H9 (cell line): ENCODE results near the gene SNTN. TPM values are rescaled to one million over a fixed set of nuclear protein-coding genes. Genes with fewer than 3 reads are reported as not detected.

ENCODE experiments used
- DNase-seq: peaks from one replicate; pipeline ENCODE4 v3.0.0-alpha.2; 2017
- H2AFZ ChIP-seq: one replicate; pipeline ENCODE4 v1.6.1; 2013; ENCODE audit warnings: mild to moderate bottlenecking, low read length, control low read depth, moderate library complexity
- H2AK5ac ChIP-seq: 2 replicates; pipeline ENCODE4 v1.6.1; 2013; ENCODE audit warnings: low read length, control low read depth, mixed read lengths; ENCODE audit not compliant: insufficient read length
- H2BK120ac ChIP-seq: one replicate; pipeline ENCODE4 v1.6.1; 2013; ENCODE audit warnings: low read depth, mild to moderate bottlenecking, low read length, control low read depth, inconsistent platforms; ENCODE audit not compliant: poor library complexity, severe bottlenecking
- H2BK12ac ChIP-seq: 2 replicates; pipeline ENCODE4 v1.6.1; 2013; ENCODE audit warnings: low read length, control low read depth, mixed read lengths, low read depth; ENCODE audit not compliant: insufficient read length
- H2BK15ac ChIP-seq: 2 replicates; pipeline ENCODE4 v1.6.1; 2013; ENCODE audit warnings: low read depth, low read length, control low read depth
- H2BK20ac ChIP-seq: one replicate; pipeline ENCODE4 v1.6.1; 2013; ENCODE audit warnings: low read depth, mild to moderate bottlenecking, low read length, control low read depth, inconsistent platforms; ENCODE audit not compliant: poor library complexity, severe bottlenecking
- H2BK5ac ChIP-seq: 2 replicates; pipeline ENCODE4 v1.6.1; 2013; ENCODE audit warnings: low read length, control low read depth, mixed read lengths; ENCODE audit not compliant: insufficient read length
- H3K14ac ChIP-seq: 2 replicates; pipeline ENCODE4 v1.6.1; 2013; ENCODE audit warnings: low read length, control low read depth; ENCODE audit not compliant: insufficient read depth
- H3K18ac ChIP-seq: 2 replicates; pipeline ENCODE4 v1.6.1; 2013; ENCODE audit warnings: low read depth, mild to moderate bottlenecking, mixed read lengths, low read length, control low read depth; ENCODE audit not compliant: insufficient read length
- H3K23ac ChIP-seq: 2 replicates; pipeline ENCODE4 v1.6.1; 2013; ENCODE audit warnings: low read length, control low read depth, mixed read lengths, low read depth; ENCODE audit not compliant: insufficient read length
- H3K23me2 ChIP-seq: 2 replicates; pipeline ENCODE4 v1.6.1; 2013; ENCODE audit warnings: low read depth, mild to moderate bottlenecking, mixed read lengths, low read length, control low read depth; ENCODE audit not compliant: insufficient read length, poor library complexity, severe bottlenecking
- H3K27ac ChIP-seq: 2 replicates; pipeline ENCODE4 v1.5.1; 2013; ENCODE audit warnings: low read length, control low read depth, mixed read lengths, low read depth; ENCODE audit not compliant: insufficient read length
- H3K27me3 ChIP-seq: 2 replicates; pipeline ENCODE4 v1.6.1; 2013; ENCODE audit warnings: low read length, control low read depth, inconsistent platforms; ENCODE audit not compliant: insufficient read depth
- H3K4ac ChIP-seq: 2 replicates; pipeline ENCODE4 v1.6.1; 2013; ENCODE audit warnings: low read depth, mild to moderate bottlenecking, control low read depth, inconsistent platforms, low read length, moderate library complexity
- H3K4me1 ChIP-seq: 2 replicates; pipeline ENCODE4 v1.6.1; 2013; ENCODE audit warnings: low read length, control low read depth, inconsistent platforms; ENCODE audit not compliant: insufficient read depth
- H3K4me2 ChIP-seq: 2 replicates; pipeline ENCODE4 v1.6.1; 2013; ENCODE audit warnings: low read length, control low read depth, mixed read lengths; ENCODE audit not compliant: insufficient read length, insufficient read depth
- H3K56ac ChIP-seq: 2 replicates; pipeline ENCODE4 v1.6.1; 2013; ENCODE audit warnings: low read depth, mild to moderate bottlenecking, mixed read lengths, low read length, control low read depth; ENCODE audit not compliant: insufficient read length
- H3K79me1 ChIP-seq: 2 replicates; pipeline ENCODE4 v1.6.1; 2013; ENCODE audit warnings: low read depth, mild to moderate bottlenecking, moderate library complexity, low read length, control low read depth, inconsistent platforms; ENCODE audit not compliant: insufficient read depth, poor library complexity, severe bottlenecking
- H3K79me2 ChIP-seq: 2 replicates; pipeline ENCODE4 v1.6.1; 2013; ENCODE audit warnings: low read length, control low read depth, inconsistent platforms; ENCODE audit not compliant: insufficient read depth
- H3K9ac ChIP-seq: 2 replicates; pipeline ENCODE4 v1.6.1; 2013; ENCODE audit warnings: low read length, control low read depth, mixed read lengths; ENCODE audit not compliant: insufficient read length; ENCODE audit errors: extremely low read depth
- H3K9me3 ChIP-seq: one replicate; pipeline ENCODE4 v1.6.1; 2013; ENCODE audit warnings: low read depth, low read length, inconsistent platforms; ENCODE audit not compliant: control insufficient read depth
- H3T11ph ChIP-seq: one replicate; pipeline ENCODE4 v1.6.1; 2013; ENCODE audit warnings: mild to moderate bottlenecking, low read length, control low read depth, inconsistent platforms
- H4K20me1 ChIP-seq: one replicate; pipeline ENCODE4 v1.6.1; 2013; ENCODE audit not compliant: control insufficient read depth, insufficient read length, insufficient read depth
- H4K5ac ChIP-seq: 2 replicates; pipeline ENCODE4 v1.6.1; 2013; ENCODE audit warnings: low read depth, mild to moderate bottlenecking, mixed read lengths, low read length, control low read depth; ENCODE audit not compliant: insufficient read length
- H4K8ac ChIP-seq: replicated peaks from 2 replicates; pipeline ENCODE4 v1.6.1; 2013; ENCODE audit warnings: low read length, control low read depth, mixed read lengths, low read depth; ENCODE audit not compliant: insufficient read length
- H4K91ac ChIP-seq: 2 replicates; pipeline ENCODE4 v1.6.1; 2013; ENCODE audit warnings: low read depth, mild to moderate bottlenecking, moderate library complexity, mixed read lengths, low read length, control low read depth; ENCODE audit not compliant: insufficient read length
- H3K27ac Mint-ChIP-seq, 3 experiments: 2 replicates in 2 of 3; 3 replicates in 1 of 3; pipeline ENCODE4 v1.8.0; 2020 to 2021; ENCODE audit warnings: mixed read lengths in 3 of 3, mild to moderate bottlenecking in 1 of 3, moderate library complexity in 1 of 3
- H3K27me3 Mint-ChIP-seq: 2 replicates; pipeline ENCODE4 v1.8.0; 2021; ENCODE audit warnings: low read depth, mild to moderate bottlenecking, moderate library complexity, mixed read lengths
- H3K36me3 Mint-ChIP-seq, 3 experiments: 2 replicates in 2 of 3; 3 replicates in 1 of 3; pipeline ENCODE4 v1.8.0; 2020 to 2021; ENCODE audit warnings: low read depth in 3 of 3, mixed read lengths in 3 of 3; ENCODE audit not compliant: insufficient read depth in 1 of 3
- H3K4me1 Mint-ChIP-seq, 2 experiments: 2 replicates each; pipeline ENCODE4 v1.8.0; 2020; ENCODE audit warnings: mixed read lengths in 2 of 2
- H3K4me3 Mint-ChIP-seq, 2 experiments: 2 replicates in 1 of 2; 3 replicates in 1 of 2; pipeline ENCODE4 v1.8.0; 2020 to 2021; ENCODE audit warnings: mild to moderate bottlenecking in 2 of 2, mixed read lengths in 2 of 2, moderate library complexity in 1 of 2
- H3K9me3 Mint-ChIP-seq, 2 experiments: 2 replicates in 1 of 2; 3 replicates in 1 of 2; pipeline ENCODE4 v1.8.0; 2020; ENCODE audit warnings: mild to moderate bottlenecking in 2 of 2, mixed read lengths in 2 of 2, moderate library complexity in 1 of 2
- total RNA-seq: library from RNA; stranded (reverse); gene quantifications from 2 replicates; pipeline ENCODE4 v1.2.1, GENCODE V29; 2021
- TF ChIP-seq, protein P1 (sequence below): fragments of 200-600 bp; sonication (generic); conservative IDR thresholded peaks from 3 replicates; pipeline ENCODE4 v1.8.0; 2021; ENCODE audit warnings: antibody characterized with exemption, mild to moderate bottlenecking

Gene SNTN
- total RNA-seq, 1 experiment from 2014 or later: not detected

GRCh38 chr3:63693351-63693750 lies 40.9 kb downstream of the SNTN start:
- no peak overlapping the region for H2BK12ac ChIP-seq
- H3K9me3 Mint-ChIP-seq: peaks cover 23 to 40% of the 10 kb centered on the region in 2 experiments
- peaks cover 10 to 32% (median 10%) of the 10 kb centered on the region in 3 experiments for H3K36me3 Mint-ChIP-seq
- peaks cover 4% of the 10 kb centered on the region; the same call in 1 of the 2 replicates for H3K27me3 Mint-ChIP-seq
- H3K23ac ChIP-seq: no peak overlapping the region
- no peak overlapping the region for H3K18ac ChIP-seq
- H2BK120ac ChIP-seq: no peak overlapping the region
- H3K4me2 ChIP-seq: no peak overlapping the region
- H3K79me2 ChIP-seq: no peaks in the 10 kb centered on the region
- no peaks in the 10 kb centered on the region for H3K27me3 ChIP-seq
- H3T11ph ChIP-seq: no peak overlapping the region
- H2BK5ac ChIP-seq: no peak overlapping the region
- no peaks in the 10 kb centered on the region for H3K23me2 ChIP-seq
- no peak overlapping the region for H3K27ac Mint-ChIP-seq
- no peaks in the 10 kb centered on the region for H3K79me1 ChIP-seq
- no peak overlapping the region for H3K56ac ChIP-seq
- H4K91ac ChIP-seq: no peak overlapping the region
- H3K27ac ChIP-seq: no peak overlapping the region
- H2AK5ac ChIP-seq: no peak overlapping the region
- H3K4me1 Mint-ChIP-seq: no peaks in the 10 kb centered on the region
- H3K4me1 ChIP-seq: no peaks in the 10 kb centered on the region
- H3K14ac ChIP-seq: no peak overlapping the region
- H3K4me3 Mint-ChIP-seq: no peak overlapping the region
- no peak overlapping the region for H2BK20ac ChIP-seq
- H3K9ac ChIP-seq: no peak overlapping the region
- H4K5ac ChIP-seq: no peak overlapping the region
- H2BK15ac ChIP-seq: no peak overlapping the region
- H3K9me3 ChIP-seq: no peaks in the 10 kb centered on the region
- H4K20me1 ChIP-seq: no peaks in the 10 kb centered on the region
- no peak overlapping the region for H2AFZ ChIP-seq
- H3K4ac ChIP-seq: no peak overlapping the region
- TF ChIP-seq, protein P1, sequence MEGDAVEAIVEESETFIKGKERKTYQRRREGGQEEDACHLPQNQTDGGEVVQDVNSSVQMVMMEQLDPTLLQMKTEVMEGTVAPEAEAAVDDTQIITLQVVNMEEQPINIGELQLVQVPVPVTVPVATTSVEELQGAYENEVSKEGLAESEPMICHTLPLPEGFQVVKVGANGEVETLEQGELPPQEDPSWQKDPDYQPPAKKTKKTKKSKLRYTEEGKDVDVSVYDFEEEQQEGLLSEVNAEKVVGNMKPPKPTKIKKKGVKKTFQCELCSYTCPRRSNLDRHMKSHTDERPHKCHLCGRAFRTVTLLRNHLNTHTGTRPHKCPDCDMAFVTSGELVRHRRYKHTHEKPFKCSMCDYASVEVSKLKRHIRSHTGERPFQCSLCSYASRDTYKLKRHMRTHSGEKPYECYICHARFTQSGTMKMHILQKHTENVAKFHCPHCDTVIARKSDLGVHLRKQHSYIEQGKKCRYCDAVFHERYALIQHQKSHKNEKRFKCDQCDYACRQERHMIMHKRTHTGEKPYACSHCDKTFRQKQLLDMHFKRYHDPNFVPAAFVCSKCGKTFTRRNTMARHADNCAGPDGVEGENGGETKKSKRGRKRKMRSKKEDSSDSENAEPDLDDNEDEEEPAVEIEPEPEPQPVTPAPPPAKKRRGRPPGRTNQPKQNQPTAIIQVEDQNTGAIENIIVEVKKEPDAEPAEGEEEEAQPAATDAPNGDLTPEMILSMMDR: no peak
- no peak overlapping the region for H4K8ac ChIP-seq
- DNase-seq: no peak
